Neural crest cell (in vitro differentiated cells): Measurements from ENCODE around the gene POLR1F. TPM values are rescaled to one million over a fixed set of nuclear protein-coding genes. Genes with fewer than 3 reads are reported as not detected.

Experiments
- DNase-seq: peaks from one replicate; pipeline ENCODE4 v3.0.0; 2021; ENCODE audit warnings: low read depth, mixed read lengths, low spot score
- H3K27ac Mint-ChIP-seq: one replicate; pipeline ENCODE4 v1.8.0; 2021; ENCODE audit warnings: mild to moderate bottlenecking, mixed read lengths; ENCODE audit not compliant: unreplicated experiment
- H3K27me3 Mint-ChIP-seq: 2 replicates; pipeline ENCODE4 v1.8.0; 2021; ENCODE audit warnings: low read depth, mild to moderate bottlenecking, mixed read lengths
- H3K36me3 Mint-ChIP-seq: 2 replicates; pipeline ENCODE4 v1.8.0; 2021; ENCODE audit warnings: low read depth, mild to moderate bottlenecking, mixed read lengths
- H3K4me1 Mint-ChIP-seq: 2 replicates; pipeline ENCODE4 v1.8.0; 2021; ENCODE audit warnings: mixed read lengths
- H3K4me3 Mint-ChIP-seq: one replicate; pipeline ENCODE4 v1.8.0; 2021; ENCODE audit warnings: mild to moderate bottlenecking, mixed read lengths
- H3K9me3 Mint-ChIP-seq: 2 replicates; pipeline ENCODE4 v1.8.0; 2021; ENCODE audit warnings: mixed read lengths
- CTCF ChIP-seq: fragments of 200-600 bp; sonication (generic); conservative IDR thresholded peaks from 2 replicates; pipeline ENCODE4 v1.5.0; 2021; ENCODE audit warnings: antibody characterized with exemption, mild to moderate bottlenecking
- long read RNA-seq: library from polyadenylated mRNA; unstranded; transcript quantifications from one replicate; pipeline ENCODE4 v2.0.0, GENCODE V29; 2020
- total RNA-seq: library from RNA; stranded (reverse); gene quantifications from 2 replicates; pipeline ENCODE4 v1.2.1, GENCODE V29; 2021

Gene POLR1F
- 16.3 and 17.9 TPM in 2 replicates for total RNA-seq
- long read RNA-seq, transcript TWISTNB-201 (4 exons, 3,942 nt), result major isoform, 14 of 29 reads
- long read RNA-seq, transcript TWISTNB-202 (2 exons, 427 nt), result minor isoform, 6 of 29 reads
- long read RNA-seq, partial matches to known transcripts, result 0 of 29 reads
- long read RNA-seq, other reads (novel, unspliced or antisense), result 9 of 29 reads

GRCh38 chr7:19708397-19709248 lies at the start of gene POLR1F:
POLR1F (minus strand) TSS chr7:19709037; CDS start chr7:19709016, 21 bp downstream.
- H3K4me1 Mint-ChIP-seq, result peaks cover 36% of the 10 kb centered on the region
- peak; percentile 88 for TF ChIP-seq CTCF
- peak; percentile 95 for DNase-seq
- H3K27ac Mint-ChIP-seq, result peak within 1 kb of the TSS; percentile 98
- H3K27me3 Mint-ChIP-seq, result peaks cover 15% of the 10 kb centered on the region
- no peaks in the 10 kb centered on the region for H3K9me3 Mint-ChIP-seq
- peak within 1 kb of the TSS; percentile 98 for H3K4me3 Mint-ChIP-seq
- H3K36me3 Mint-ChIP-seq, result no peaks in the 10 kb centered on the region

- Mint-ChIP-seq H3K9me3 (no peaks in the 10 kb centered on the region), H3K36me3 (no peaks in the 10 kb centered on the region), H3K27ac (no peak overlapping the region), H3K27me3 (no peaks in the 10 kb centered on the region), H3K4me1 (peaks cover 5% of the 10 kb centered on the region), H3K4me3 (no peak overlapping the region)
- DNase-seq, result peak; percentile 5
- peak; percentile 85 for TF ChIP-seq CTCF
Observed at GRCh38 chr7:19754521-19755116, 45.8 kb upstream of the POLR1F start.

- Mint-ChIP-seq H3K36me3 (no peaks in the 10 kb centered on the region), H3K9me3 (no peaks in the 10 kb centered on the region), H3K27me3 (no peaks in the 10 kb centered on the region), H3K4me3 (no peak overlapping the region), H3K4me1 (peaks cover 6% of the 10 kb centered on the region), H3K27ac (no peak overlapping the region)
- DNase-seq, result no peak
- no peak for TF ChIP-seq CTCF
Observed at GRCh38 chr7:19752020-19752419, 43.2 kb upstream of the POLR1F start.

- Mint-ChIP-seq H3K4me1 (peaks cover 6% of the 10 kb centered on the region), H3K36me3 (no peaks in the 10 kb centered on the region), H3K27me3 (no peaks in the 10 kb centered on the region), H3K9me3 (no peaks in the 10 kb centered on the region), H3K27ac (no peak overlapping the region), H3K4me3 (no peak overlapping the region)
- DNase-seq, result no peak
- TF ChIP-seq CTCF, result no peak
Observed at GRCh38 chr7:19749658-19750057, 40.8 kb upstream of the POLR1F start.

- Mint-ChIP-seq H3K36me3 (no peaks in the 10 kb centered on the region), H3K4me1 (peaks cover 6% of the 10 kb centered on the region), H3K27me3 (no peaks in the 10 kb centered on the region), H3K4me3 (no peak overlapping the region), H3K27ac (no peak overlapping the region), H3K9me3 (no peaks in the 10 kb centered on the region)
- no peak for DNase-seq
- peak; percentile 82 for TF ChIP-seq CTCF
Observed at GRCh38 chr7:19747740-19748339, 39.0 kb upstream of the POLR1F start.
